Activated T-cell treated with anti-CD3 and anti-CD28 coated beads for 48 hours (primary cell): Measurements from ENCODE around the gene ATP6V1F.

Experiments
- DNase-seq: peaks from one replicate; pipeline ENCODE4 v3.0.0-alpha.2; 2020; ENCODE audit warnings: low read depth

ATP6V1F gene, protein sequence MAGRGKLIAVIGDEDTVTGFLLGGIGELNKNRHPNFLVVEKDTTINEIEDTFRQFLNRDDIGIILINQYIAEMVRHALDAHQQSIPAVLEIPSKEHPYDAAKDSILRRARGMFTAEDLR

GRCh38 chr7:128862571-128863432 is at the start of gene ATP6V1F:
Gene ATP6V1F, plus strand, starts transcription at chr7:128862856. Its CDS starts 49 bp downstream, at chr7:128862905.
- DNase-seq: peak; percentile 98

GRCh38 chr7:128814499-128814898 is 48.2 kb upstream of the ATP6V1F start:
- no peak for DNase-seq

GRCh38 chr7:128815289-128815942 is 47.2 kb upstream of the ATP6V1F start:
- DNase-seq: no peak

- no peak for DNase-seq
Measured at GRCh38 chr7:128818694-128819093, 44.0 kb upstream of the ATP6V1F start.

GRCh38 chr7:128821724-128822123 is 40.9 kb upstream of the ATP6V1F start:
- no peak for DNase-seq

GRCh38 chr7:128826512-128826911 is 36.1 kb upstream of the ATP6V1F start:
- no peak for DNase-seq

- DNase-seq: no peak
Measured at GRCh38 chr7:128826916-128827247, 35.8 kb upstream of the ATP6V1F start.

DNA sequence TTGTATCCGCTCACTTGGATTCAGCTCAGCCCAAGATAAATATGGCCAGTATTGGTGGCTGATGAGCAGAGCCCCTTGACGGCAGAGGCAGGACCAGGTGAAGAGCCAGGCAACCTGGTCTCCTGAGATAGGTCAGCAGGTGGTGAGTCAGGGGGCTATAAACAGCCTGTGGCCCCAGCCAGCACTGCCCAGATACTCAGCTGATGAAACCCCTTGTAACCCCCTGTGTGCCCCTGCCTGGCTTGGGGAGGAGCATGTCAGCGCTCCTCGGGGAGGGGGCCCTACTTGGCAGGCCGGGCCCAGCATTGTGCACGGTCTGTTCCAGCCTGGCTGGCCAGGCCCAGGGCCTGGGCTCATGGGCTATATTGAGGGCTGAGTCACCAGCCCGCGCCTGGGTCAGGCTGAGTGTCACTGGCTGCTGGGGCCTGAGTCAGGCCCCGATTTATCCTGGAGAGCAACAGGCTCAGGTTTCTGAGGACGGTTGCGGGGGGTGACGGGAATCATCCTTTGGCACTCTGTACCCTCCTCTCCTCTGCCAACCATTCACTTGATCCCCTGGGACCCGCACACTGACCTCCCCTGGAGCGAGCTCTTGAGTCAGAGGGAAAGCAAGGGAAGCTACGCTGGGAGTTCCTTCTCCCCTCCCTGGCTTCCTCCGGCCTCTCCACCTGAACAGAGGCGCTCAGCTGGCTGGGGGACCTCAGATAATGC is 35.3 kb upstream of the ATP6V1F start:
- DNase-seq: no peak

GRCh38 chr7:128827971-128828711 is 34.5 kb upstream of the ATP6V1F start:
- no peak for DNase-seq

DNA sequence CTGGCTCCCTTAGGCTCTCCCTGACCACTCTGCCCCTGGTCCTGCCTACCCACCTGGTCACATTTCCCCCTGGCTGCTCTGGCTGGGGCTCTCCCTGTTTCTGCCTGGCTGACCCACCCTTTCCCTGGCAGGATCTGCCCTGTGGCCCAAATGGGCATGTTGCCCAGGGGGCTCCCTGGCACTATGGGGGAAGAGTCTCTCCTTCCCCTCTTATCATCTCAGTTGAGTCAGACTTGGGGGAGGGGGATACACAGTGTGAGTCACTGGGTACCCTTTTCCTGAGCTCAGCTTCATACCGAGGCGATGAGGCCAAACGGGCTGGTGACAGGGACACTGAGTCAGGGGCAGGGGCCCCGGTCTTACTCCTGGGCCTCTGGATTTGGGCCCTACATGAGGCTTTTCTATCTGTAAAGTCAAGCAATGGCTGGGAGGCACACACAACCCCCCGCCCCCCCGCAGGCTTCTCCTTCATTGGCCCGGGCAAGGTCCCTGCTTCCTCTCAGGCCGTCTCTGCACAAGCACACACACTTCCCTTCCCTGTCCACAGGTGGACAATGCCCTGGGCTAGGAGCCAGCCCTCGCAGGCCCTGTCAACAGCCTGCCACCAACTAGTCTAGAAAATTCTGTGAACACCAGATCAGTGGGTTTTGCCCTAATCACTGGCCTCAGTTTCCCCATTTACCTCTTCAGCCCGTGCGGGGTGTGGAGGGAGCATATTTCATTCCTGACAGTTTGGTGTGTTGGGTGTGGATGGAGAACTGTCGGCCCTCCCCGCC is 33.1 kb upstream of the ATP6V1F start:
- DNase-seq: no peak

DNA sequence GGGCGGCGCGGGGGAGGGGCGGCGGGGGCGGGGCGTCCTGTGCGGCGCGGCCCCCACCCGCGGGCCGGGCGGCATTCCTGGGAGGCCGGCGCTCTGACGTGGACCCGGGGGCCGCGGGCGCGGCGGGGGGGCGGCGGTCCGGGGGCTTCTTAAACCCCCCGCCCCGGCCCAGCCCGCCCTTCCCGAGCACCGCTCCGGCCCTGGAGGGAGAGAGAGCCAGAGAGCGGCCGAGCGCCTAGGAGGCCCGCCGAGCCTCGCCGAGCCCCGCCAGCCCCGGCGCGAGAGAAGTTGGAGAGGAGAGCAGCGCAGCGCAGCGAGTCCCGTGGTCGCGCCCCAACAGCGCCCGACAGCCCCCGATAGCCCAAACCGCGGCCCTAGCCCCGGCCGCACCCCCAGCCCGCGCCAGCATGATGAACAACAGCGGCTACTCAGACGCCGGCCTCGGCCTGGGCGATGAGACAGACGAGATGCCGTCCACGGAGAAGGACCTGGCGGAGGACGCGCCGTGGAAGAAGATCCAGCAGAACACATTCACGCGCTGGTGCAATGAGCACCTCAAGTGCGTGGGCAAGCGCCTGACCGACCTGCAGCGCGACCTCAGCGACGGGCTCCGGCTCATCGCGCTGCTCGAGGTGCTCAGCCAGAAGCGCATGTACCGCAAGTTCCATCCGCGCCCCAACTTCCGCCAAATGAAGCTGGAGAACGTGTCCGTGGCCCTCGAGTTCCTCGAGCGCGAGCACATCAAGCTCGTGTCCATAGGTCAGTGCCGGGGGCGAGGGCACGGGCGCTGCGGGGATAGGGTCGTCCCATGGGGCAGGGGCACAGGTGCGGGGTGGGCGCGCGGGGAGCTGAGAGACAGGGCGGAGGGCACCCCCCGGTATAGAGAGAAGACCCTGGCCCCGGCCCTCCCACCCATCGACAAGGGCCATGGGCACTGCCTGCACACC is 32.2 kb upstream of the ATP6V1F start, which contains the start of gene FLNC:
Gene FLNC (plus strand): TSS at position 176 of the 947 bp plus-strand sequence. CDS start 232 bp downstream, at position 408.
- DNase-seq: peak; percentile 25

GRCh38 chr7:128831178-128831993 is 31.3 kb upstream of the ATP6V1F start:
- no peak for DNase-seq

DNA sequence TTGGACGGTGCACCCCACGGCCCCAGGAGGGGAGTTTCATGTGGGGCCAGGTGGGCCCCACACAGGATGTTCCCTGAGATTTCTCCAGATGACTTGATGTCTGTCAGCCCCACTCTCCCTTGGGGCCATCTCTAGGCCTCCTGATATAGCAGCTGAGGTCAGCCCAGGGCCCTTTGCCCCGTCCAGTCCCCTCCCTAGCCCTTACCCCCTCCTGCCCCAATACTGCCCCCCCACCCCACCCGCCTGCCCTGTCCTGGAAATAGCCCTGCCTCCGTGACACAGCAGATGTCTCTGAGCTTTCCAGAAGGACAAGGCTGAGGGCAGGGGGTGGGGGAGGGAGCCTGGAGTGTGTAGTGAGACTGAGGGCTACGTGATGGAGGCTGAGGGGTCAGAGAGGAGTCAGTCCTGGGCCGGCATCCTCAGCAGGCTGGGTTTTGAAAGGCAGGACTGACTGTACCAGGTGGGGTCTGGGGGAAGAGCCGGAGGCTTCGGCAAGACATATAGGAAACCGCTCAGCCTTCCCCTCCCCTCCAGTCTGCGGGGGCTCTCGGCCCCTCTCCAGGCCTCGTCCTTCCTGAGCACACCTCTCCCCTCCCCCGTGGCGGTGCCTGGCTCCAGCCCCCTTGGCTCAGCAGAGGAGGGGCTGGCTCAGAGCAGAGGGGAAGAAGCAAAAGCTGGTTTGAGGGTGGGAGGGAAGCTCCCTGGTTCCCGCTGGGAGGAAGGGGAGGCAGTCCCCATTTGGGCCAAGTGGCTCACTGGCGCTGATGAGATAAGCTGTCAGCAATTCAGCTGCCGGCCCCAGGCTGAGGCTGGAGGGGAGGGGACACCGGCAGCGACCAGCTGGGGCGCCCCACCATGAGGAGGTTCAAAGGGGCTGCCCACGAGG is 30.4 kb upstream of the ATP6V1F start:
- DNase-seq: no peak

DNA sequence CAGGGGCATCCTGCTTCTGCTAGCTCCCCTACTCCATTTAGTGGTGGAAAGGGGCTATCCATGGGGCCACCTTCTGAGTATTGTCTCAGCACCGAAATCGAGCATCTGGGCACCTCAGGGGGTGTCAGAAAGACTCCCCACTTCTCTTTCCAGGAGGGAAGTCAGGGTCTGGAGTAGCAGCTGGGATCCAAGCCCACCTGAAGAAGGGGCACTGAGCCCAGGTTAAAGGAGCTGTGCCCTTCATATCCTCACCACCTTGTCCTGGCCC is 29.8 kb upstream of the ATP6V1F start:
- DNase-seq: no peak

GRCh38 chr7:128833148-128833945 is 29.3 kb upstream of the ATP6V1F start:
- no peak for DNase-seq

DNA sequence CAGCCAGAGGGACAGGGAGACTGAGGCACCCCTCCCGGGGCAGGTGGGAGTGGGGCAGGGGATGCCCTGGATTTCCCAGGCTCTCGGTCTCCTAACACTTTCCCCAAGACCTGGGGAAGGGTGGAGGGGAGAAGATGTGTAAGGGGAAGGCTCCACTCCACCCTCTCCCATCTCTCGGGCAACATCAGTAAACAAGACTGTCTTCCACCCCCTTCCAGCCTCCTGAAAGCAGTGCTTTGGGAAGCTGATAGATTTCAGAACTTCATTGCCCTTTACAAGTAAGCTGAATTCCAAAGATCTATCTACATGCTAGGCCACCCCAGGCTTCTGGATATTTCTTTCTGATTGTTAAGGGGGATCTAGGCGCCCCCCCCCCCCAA is 28.7 kb upstream of the ATP6V1F start:
- DNase-seq: no peak

- no peak for DNase-seq
Measured at GRCh38 chr7:128835231-128835751, 27.4 kb upstream of the ATP6V1F start.
